GM19438 (cell line): ENCODE measurements around the gene RUNX2.

ENCODE experiments used
- ATAC-seq: cut with Tn5 transposase; IDR thresholded peaks from one replicate; pipeline ENCODE4 v1.9.1; 2021; ENCODE audit warnings: low read depth; ENCODE audit not compliant: unreplicated experiment

Gene RUNX2

GRCh38 chr6:45633272-45633908 is 305.3 kb downstream of the RUNX2 start:
- no peak for ATAC-seq

DNA sequence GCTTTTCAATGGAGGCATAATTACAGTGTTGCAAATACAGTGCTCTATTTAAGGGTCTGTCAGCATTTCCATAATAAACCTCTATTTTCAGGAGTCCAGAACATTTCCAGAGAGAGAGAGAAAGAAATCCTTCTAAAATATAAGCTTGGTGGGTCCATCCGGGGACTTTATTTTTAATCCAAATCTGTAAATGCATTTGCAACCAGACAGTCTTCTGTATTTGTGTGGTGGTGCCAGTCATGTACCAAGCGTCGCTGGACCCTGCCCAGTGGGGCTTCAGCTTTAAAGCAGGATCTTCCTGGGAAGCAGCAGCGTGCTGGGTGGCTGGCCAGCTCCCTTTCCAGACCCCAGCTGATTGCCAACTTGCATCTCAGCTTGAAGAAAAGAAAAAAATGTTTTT is 306.1 kb downstream of the RUNX2 start:
- ATAC-seq: no peak

- no peak for ATAC-seq
These were observed 307.2 kb downstream of the RUNX2 start for GRCh38 chr6:45635284-45635867.

DNA sequence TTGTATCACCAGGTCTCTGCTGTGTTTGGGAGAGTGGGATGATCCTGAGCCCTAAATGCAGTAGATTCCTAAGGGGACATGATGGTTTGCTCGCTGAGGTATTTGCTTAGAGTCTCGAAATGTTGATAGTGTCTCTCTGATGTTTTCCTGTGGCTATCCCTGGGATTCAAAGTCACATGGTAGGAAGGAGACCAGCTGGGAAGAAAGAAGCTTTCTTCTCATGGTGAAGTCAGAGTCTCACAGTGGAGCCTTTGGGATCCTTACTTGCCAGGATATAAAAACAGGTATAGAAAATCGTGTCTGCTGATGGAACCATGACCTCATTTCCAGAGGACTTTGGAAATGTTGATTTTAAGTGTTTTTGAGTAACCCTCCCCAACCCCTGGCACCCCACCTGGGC is 308.9 kb downstream of the RUNX2 start:
- ATAC-seq: no peak

DNA sequence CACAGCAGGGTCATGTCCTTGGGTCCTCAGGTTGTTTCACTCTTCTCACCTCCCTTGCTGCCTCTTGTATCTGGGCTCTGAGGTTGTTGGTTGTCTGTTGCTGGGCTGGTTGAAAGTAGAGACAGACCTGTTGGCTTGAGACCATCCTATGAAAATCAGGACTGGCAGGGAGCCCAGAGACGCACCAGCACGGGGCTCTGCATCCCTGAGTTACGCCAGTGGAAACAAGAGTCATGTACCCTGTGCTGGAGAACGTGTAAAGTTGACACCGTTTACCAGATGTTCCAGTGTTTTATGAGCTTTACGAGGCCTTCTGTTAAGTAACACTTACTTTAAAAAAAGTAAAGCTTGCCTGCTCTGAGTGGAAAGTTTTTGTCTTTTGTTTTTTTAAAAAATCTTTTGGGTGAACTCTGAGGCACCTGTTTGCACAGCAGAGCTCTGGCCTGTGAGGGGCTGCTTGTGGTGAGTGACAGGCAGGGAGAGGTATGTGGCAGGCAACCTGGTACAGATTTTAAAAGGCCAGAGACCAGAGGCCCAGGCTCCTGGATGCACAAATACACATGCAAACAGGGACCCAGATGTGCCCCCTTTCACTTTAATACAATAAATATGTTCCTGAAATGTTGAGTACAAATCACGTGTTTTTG is 309.6 kb downstream of the RUNX2 start:
- no peak for ATAC-seq

DNA sequence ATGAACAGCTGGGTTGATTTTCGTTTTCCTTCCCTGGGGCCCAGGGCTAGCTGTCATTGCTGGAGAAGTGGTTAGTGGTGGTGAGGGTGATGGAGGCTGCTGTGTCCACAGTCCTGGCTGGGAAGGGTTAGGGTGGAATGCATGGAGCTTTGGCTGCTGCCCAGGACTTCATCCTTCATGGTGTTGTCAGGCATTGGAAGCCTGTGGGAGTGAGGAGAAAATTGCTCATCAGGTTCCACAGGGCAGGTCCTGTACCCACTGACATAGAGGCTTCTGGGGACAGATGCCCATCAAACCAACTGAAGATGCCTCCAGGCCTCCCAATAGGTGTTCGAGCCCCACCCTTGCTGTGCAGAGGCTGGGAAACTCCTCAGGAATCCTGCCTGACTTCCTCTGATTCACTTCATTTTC is 312.0 kb downstream of the RUNX2 start:
- ATAC-seq: no peak

GRCh38 chr6:45640811-45641210 is 312.7 kb downstream of the RUNX2 start:
- no peak for ATAC-seq

GRCh38 chr6:45642331-45643125 is 314.4 kb downstream of the RUNX2 start:
- ATAC-seq: no peak

DNA sequence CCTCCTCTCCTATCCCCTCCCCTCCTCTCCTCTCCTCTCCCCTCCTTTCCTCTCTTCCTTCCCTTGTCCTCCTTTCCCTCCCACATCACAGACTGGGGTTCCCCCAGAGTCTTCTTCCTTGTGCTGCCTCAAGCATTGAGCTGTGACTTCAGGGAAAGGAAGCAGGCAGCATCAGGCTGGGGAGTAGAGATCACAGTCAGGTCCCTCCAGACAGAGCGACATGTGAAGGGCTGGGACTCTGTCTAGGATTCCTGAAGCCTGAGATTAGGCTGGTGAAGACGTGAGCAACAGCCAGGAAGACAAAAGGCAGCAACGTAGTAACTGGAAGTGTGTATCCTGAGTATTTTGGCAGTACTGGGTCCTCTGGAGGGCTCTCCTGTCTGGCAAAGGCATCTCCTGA is 315.0 kb downstream of the RUNX2 start:
- no peak for ATAC-seq

DNA sequence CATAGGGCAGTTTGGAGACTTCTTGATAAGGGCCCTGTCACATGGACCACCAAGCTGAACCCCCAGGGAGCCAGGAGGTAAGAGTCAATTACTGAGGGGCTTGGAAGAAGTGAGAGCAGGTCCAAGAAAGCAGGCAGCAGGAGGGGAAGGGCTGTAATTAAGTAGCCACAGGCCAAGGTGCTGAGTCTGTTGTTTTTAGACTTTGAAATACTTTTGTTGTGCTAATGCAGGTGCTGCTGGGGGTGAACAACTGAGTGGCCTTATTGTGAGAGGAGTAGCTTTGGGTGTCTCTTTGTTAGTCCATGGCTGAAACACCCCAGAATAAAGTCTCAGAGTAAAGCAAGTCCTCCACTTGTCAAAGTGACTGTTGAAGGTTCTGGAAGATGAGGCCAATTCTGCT is 316.6 kb downstream of the RUNX2 start:
- ATAC-seq: no peak

DNA sequence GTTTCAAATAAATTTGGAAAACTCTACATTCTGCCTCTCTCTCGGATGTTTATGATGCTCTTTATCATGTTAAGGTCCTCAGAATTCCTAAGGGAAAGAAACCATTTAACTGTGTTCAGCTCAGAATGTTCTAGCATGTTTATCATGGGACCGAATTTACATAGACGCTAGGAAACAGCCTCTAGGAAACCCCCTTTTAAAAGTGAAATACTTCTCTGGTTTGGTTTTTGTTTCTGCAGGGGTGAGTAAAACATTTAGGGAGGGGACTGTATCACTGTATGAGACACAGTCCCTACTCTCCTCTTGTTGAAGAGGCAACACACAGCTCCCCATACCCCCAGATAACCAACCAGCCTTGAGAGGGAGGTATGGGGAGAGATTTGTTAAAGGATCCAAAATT is 317.2 kb downstream of the RUNX2 start:
- no peak for ATAC-seq

GRCh38 chr6:45647341-45648261 is 319.5 kb downstream of the RUNX2 start:
- ATAC-seq: no peak

- ATAC-seq: no peak
These were observed 320.1 kb downstream of the RUNX2 start for GRCh38 chr6:45648262-45648620.

- ATAC-seq: no peak
These were observed 322.5 kb downstream of the RUNX2 start for GRCh38 chr6:45650524-45651135.

DNA sequence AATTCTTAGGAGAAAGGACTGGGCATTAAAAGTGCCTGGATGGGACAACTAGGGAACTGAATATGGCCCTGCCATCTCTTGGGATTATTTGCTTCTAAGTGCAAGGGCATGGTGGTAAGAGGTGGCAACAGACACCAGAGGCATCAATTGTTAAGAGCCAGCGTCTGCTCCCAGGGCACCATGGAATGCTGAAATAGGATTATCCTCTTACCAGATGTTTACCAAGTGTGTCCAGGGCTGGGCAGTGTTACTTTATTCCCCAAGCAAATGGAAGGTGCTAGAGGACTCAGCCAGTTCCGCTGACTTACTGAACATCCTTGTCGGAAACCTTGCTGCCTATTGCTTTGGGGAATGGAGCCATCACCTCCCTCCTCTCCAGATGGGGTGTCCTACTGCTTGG is 323.2 kb downstream of the RUNX2 start:
- ATAC-seq: no peak

DNA sequence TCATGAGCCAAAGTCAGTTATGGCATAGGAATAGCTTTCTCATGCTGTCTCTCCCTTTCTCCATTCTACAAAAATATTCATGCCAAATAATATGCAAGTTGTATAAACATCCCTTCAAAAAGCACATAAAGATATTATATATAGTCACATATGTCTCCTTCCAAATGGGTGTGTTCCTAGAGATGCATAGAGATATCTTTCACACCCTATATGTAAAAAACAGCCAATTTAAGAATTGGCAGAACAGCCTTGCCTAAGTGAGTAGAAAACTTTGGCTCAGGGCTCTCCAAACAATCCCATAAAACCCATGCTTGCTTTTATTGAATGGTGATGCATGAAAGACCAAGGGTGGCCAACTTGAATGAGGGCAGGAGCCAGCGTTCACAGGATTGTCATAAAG is 324.3 kb downstream of the RUNX2 start:
- no peak for ATAC-seq

- ATAC-seq: no peak
These were observed 325.2 kb downstream of the RUNX2 start for GRCh38 chr6:45653117-45653883.

DNA sequence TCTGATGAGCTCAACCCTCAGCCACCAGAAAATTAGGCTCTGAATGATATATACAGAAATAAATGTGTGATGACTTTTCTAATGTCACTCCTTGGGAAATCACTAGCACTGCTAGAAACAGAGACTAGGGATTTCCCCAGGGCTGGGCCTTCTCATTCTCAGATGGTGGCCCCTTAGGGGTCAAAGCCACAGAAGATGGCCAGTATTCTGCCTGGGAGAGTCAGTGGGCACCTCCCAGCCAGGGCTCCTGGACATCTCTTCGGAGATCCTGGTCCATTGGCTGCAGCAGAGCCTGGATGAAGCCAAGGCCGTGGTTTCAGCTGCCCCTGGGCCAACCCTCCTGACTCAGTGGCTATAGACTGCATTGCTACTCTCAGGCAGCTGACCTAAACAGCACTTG is 326.5 kb downstream of the RUNX2 start:
- ATAC-seq: no peak

GRCh38 chr6:45655745-45656476 is 327.8 kb downstream of the RUNX2 start:
- ATAC-seq: no peak
